Measurements from ENCODE around the gene CAMK2G.

Gene CAMK2G

GRCh38 chr10:73762915-73763314, 111.4 kb downstream of the CAMK2G start:
- DNase-seq = no peak
